GM12891 (cell line): ENCODE data around the gene C20orf141.

Source experiments
- POLR2A ChIP-seq: IDR thresholded peaks from 2 replicates; pipeline ENCODE4 v1.6.1; 2011; ENCODE audit warnings: low read depth, low read length, control low read depth
- POLR2AphosphoS5 ChIP-seq: IDR thresholded peaks from 2 replicates; pipeline ENCODE4 v1.6.1; 2011; ENCODE audit warnings: low read depth, low read length, control low read depth
- POU2F2 ChIP-seq: IDR thresholded peaks from 2 replicates; pipeline ENCODE4 v1.6.1; 2011; ENCODE audit warnings: low read depth, mild to moderate bottlenecking, control low read depth, low read length, moderate library complexity
- SPI1 ChIP-seq: IDR thresholded peaks from 2 replicates; pipeline ENCODE4 v1.6.1; 2011; ENCODE audit warnings: low read depth, low read length, control low read depth
- TAF1 ChIP-seq: IDR thresholded peaks from 2 replicates; pipeline ENCODE4 v1.6.1; 2011; ENCODE audit warnings: low read depth, low read length, control low read depth

DNA sequence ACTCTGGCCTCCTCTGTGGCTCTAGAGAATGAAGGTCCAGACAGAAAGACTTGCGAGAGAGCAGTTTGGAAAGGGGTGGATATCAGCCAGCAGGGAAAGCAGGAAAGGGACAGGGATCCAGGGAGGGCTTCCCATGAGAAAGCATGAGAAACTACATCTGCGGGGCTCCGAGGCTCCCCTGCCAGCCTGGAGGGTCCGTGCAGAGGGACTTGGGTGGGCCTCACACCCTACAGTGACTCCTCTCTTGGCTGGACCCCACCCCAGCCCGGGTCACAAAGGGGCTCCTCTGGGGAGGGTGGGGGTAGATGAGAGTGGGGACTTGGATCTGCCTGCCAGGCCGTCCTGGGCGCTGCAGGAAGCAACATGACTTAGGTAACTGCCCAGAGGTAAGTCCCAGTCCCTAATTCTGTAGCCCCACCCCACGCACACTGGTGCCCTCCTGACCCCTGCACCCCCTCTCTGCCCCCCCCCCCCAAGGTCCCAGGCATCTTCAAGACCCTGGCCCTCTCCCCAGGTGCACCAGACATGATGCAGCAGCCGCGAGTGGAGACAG is 1.3 kb downstream of the C20orf141 start, which contains the start of gene TMEM239:
- TF ChIP-seq POLR2A = no peak
- no peak for TF ChIP-seq TAF1
- TF ChIP-seq POLR2AphosphoS5 = no peak
- TF ChIP-seq POU2F2 = no peak
- TF ChIP-seq SPI1 = no peak
